ENCODE results near the gene ERG.

ERG gene

GRCh38 chr21:38330666-38331065 lies 167.6 kb downstream of the ERG start:
- DNase-seq (ENCODE audit: low read depth), result no peak
